GM18505 (cell line): Measurements from ENCODE around the gene IFNAR2.
"Not testable (repeated sequence)": the region's sequence is repeated elsewhere in the genome, so short reads cannot be mapped to it uniquely, and the experiment has no call there.

ENCODE experiments used
- ATAC-seq: cut with Tn5 transposase; IDR thresholded peaks from one replicate; pipeline ENCODE4 v1.9.1; 2021; ENCODE audit not compliant: unreplicated experiment
- POLR2A ChIP-seq: IDR thresholded peaks from 4 replicates; pipeline ENCODE4 v1.6.1; 2011; ENCODE audit warnings: borderline replicate concordance; ENCODE audit not compliant: insufficient read depth, insufficient read length; ENCODE audit errors: extremely low read depth

Gene IFNAR2

GRCh38 chr21:33205476-33205875 lies 24.3 kb upstream of the IFNAR2 start:
- ATAC-seq = no peak
- no peak for TF ChIP-seq POLR2A

- no peak for ATAC-seq
- TF ChIP-seq POLR2A = no peak
These were observed 22.9 kb upstream of the IFNAR2 start for GRCh38 chr21:33206771-33207281.

- ATAC-seq = no peak
- TF ChIP-seq POLR2A = no peak
These were observed 22.1 kb upstream of the IFNAR2 start for GRCh38 chr21:33207449-33208149.

- no peak for ATAC-seq
- no peak for TF ChIP-seq POLR2A
These were observed 21.2 kb upstream of the IFNAR2 start for GRCh38 chr21:33208534-33208933.

- no peak for TF ChIP-seq POLR2A
- no peak for ATAC-seq
These were observed 18.4 kb upstream of the IFNAR2 start for GRCh38 chr21:33211305-33211704.

GRCh38 chr21:33211732-33212131 lies 18.0 kb upstream of the IFNAR2 start:
- no peak for TF ChIP-seq POLR2A
- no peak for ATAC-seq

GRCh38 chr21:33212159-33212851 lies 17.4 kb upstream of the IFNAR2 start:
- no peak for ATAC-seq
- no peak for TF ChIP-seq POLR2A

GRCh38 chr21:33214056-33214455 lies 15.7 kb upstream of the IFNAR2 start:
- no peak for ATAC-seq
- no peak for TF ChIP-seq POLR2A

GRCh38 chr21:33217138-33217520 lies 12.6 kb upstream of the IFNAR2 start:
- TF ChIP-seq POLR2A = no peak
- no peak for ATAC-seq

GRCh38 chr21:33219300-33219699 lies 10.4 kb upstream of the IFNAR2 start:
- TF ChIP-seq POLR2A = no peak
- no peak for ATAC-seq

GRCh38 chr21:33219954-33220353 lies 9.8 kb upstream of the IFNAR2 start:
- TF ChIP-seq POLR2A = no peak
- ATAC-seq = no peak

GRCh38 chr21:33225376-33225775 lies 4.4 kb upstream of the IFNAR2 start:
- ATAC-seq = not testable (repeated sequence)

- no peak for ATAC-seq
These were observed 1.3 kb upstream of the IFNAR2 start for GRCh38 chr21:33228455-33228854.

GRCh38 chr21:33229099-33229783 lies 497 bp upstream of the IFNAR2 start:
- TF ChIP-seq POLR2A = no peak
- ATAC-seq = peak; percentile 6

More at GRCh38 chr21:33228455-33228854, 1.3 kb upstream of the IFNAR2 start:
- TF ChIP-seq POLR2A = no peak
